ENCODE data around the gene SNX13.

SNX13 gene

DNA sequence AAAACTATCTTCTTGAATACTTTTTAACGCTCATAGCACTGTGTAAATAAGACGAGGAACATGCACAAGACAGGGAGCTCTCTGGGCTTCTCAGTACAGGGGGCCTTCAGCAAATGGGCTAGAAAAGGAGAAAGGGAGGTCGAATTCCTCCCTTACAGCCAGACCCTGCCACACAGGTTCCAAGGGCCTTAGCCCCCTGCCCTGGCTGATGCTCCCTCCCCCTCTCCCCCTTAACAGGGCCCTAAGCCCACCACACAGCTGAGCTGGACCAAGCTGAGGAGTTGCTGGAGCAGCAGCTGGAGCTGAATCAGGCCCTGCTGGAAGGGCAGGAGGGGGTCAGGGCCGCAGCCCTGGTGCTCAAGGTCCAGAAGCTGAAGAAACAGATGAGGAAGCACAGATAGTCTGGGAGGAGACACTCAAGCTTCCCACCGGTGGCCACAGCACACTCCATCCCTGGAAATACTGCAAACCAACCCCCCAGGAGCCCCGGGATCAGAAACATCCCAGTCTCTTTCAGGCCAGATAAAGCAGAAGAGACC, 153.9 kb downstream of the SNX13 start:
- H3K4me2 ChIP-seq (ENCODE audit: low read length, poor library complexity, severe bottlenecking) = no peak overlapping the region
- no peak overlapping the region for H3K23ac ChIP-seq (ENCODE audit: low read length in 2 of 2)
- no peak for DNase-seq
- peaks cover 0 to 17% of the 10 kb centered on the region in 2 experiments for H3K36me3 ChIP-seq (ENCODE audit: control insufficient read depth in 1 of 2, insufficient read depth in 2 of 2, low read depth in 1 of 2, low read length in 2 of 2)
- no peak overlapping the region for H2BK15ac ChIP-seq (ENCODE audit: low read depth, poor library complexity, severe bottlenecking)
- H2BK120ac ChIP-seq (ENCODE audit: low read depth, low read length) = no peak overlapping the region
- no peak overlapping the region for H2BK12ac ChIP-seq (ENCODE audit: low read length in 2 of 2)
- H3K14ac ChIP-seq (ENCODE audit: low read length in 2 of 2) = peak overlapping the region in 1 of 2 experiments; percentile 18
- no peaks in the 10 kb centered on the region for H3K27me3 ChIP-seq (ENCODE audit: control insufficient read depth in 1 of 2, insufficient read depth in 1 of 2, low read length in 2 of 2)
- no peak overlapping the region for H2BK5ac ChIP-seq (ENCODE audit: low read depth, low read length, poor library complexity, severe bottlenecking)
- peak overlapping the region in 1 of 2 experiments; percentile 37 for H3K18ac ChIP-seq (ENCODE audit: low read depth in 1 of 2, low read length in 2 of 2)
- 51% methylated on average over 3 of the region's 6 CpGs for WGBS
- no peak overlapping the region for H2AK5ac ChIP-seq (ENCODE audit: low read length, severe bottlenecking)
- no peak overlapping the region for H3K27ac ChIP-seq (ENCODE audit: low read length, poor library complexity, severe bottlenecking)
- H3K4ac ChIP-seq (ENCODE audit: low read depth in 1 of 2, low read length in 2 of 2) = no peak overlapping the region
- H3K9ac ChIP-seq (ENCODE audit: low read length) = no peak overlapping the region
- H4K8ac ChIP-seq (ENCODE audit: low read length) = peak overlapping the region; percentile 12
- no peaks in the 10 kb centered on the region for H3K4me1 ChIP-seq (ENCODE audit: control insufficient read depth, insufficient read depth, low read depth, low read length)
- no peak overlapping the region for H4K91ac ChIP-seq (ENCODE audit: low read length)
- no peaks in the 10 kb centered on the region for H3K9me3 ChIP-seq (ENCODE audit: control insufficient read depth, low read length)
- H3K4me3 ChIP-seq (ENCODE audit: insufficient read depth in 1 of 2, low read depth in 1 of 2, low read length in 2 of 2) = no peak overlapping the region
- no peak overlapping the region for H2AFZ ChIP-seq (ENCODE audit: low read depth, low read length)
- H3K79me1 ChIP-seq (replicated peaks; ENCODE audit: low read length, poor library complexity, severe bottlenecking) = no peaks in the 10 kb centered on the region

- H4K91ac ChIP-seq (ENCODE audit: low read length) = no peak overlapping the region
- no peak overlapping the region for H2AFZ ChIP-seq (ENCODE audit: low read depth, low read length)
- no peak overlapping the region for H3K27ac ChIP-seq (ENCODE audit: low read length, poor library complexity, severe bottlenecking)
- H3K36me3 ChIP-seq (ENCODE audit: control insufficient read depth in 1 of 2, insufficient read depth in 2 of 2, low read depth in 1 of 2, low read length in 2 of 2) = no peaks in the 10 kb centered on the region
- H2BK120ac ChIP-seq (ENCODE audit: low read depth, low read length) = no peak overlapping the region
- no peak overlapping the region for H3K23ac ChIP-seq (ENCODE audit: low read length in 2 of 2)
- H3K27me3 ChIP-seq (ENCODE audit: control insufficient read depth in 1 of 2, insufficient read depth in 1 of 2, low read length in 2 of 2) = no peaks in the 10 kb centered on the region
- H2BK5ac ChIP-seq (ENCODE audit: low read depth, low read length, poor library complexity, severe bottlenecking) = no peak overlapping the region
- H3K79me1 ChIP-seq (replicated peaks; ENCODE audit: low read length, poor library complexity, severe bottlenecking) = no peaks in the 10 kb centered on the region
- H3K4me1 ChIP-seq (ENCODE audit: control insufficient read depth, insufficient read depth, low read depth, low read length) = no peaks in the 10 kb centered on the region
- H3K18ac ChIP-seq (ENCODE audit: low read depth in 1 of 2, low read length in 2 of 2) = no peak overlapping the region
- no peak overlapping the region for H3K4ac ChIP-seq (ENCODE audit: low read depth in 1 of 2, low read length in 2 of 2)
- no peak overlapping the region for H4K8ac ChIP-seq (ENCODE audit: low read length)
- no peak overlapping the region for H2BK15ac ChIP-seq (ENCODE audit: low read depth, poor library complexity, severe bottlenecking)
- DNase-seq = no peak
- H3K4me3 ChIP-seq (ENCODE audit: insufficient read depth in 1 of 2, low read depth in 1 of 2, low read length in 2 of 2) = no peak overlapping the region
- H3K9ac ChIP-seq (ENCODE audit: low read length) = no peak overlapping the region
- H2BK12ac ChIP-seq (ENCODE audit: low read length in 2 of 2) = no peak overlapping the region
- no peak overlapping the region for H3K4me2 ChIP-seq (ENCODE audit: low read length, poor library complexity, severe bottlenecking)
- no peaks in the 10 kb centered on the region for H3K9me3 ChIP-seq (ENCODE audit: control insufficient read depth, low read length)
- no peak overlapping the region for H2AK5ac ChIP-seq (ENCODE audit: low read length, severe bottlenecking)
- no peak overlapping the region for H3K14ac ChIP-seq (ENCODE audit: low read length in 2 of 2)
These were observed 158.1 kb downstream of the SNX13 start for GRCh38 chr7:17782216-17782549.

GRCh38 chr7:17781491-17782215, 158.6 kb downstream of the SNX13 start:
- peak; percentile 28 for DNase-seq
- H3K18ac ChIP-seq (ENCODE audit: low read depth in 1 of 2, low read length in 2 of 2) = no peak overlapping the region
- no peak overlapping the region for H4K91ac ChIP-seq (ENCODE audit: low read length)
- H3K36me3 ChIP-seq (ENCODE audit: control insufficient read depth in 1 of 2, insufficient read depth in 2 of 2, low read depth in 1 of 2, low read length in 2 of 2) = no peaks in the 10 kb centered on the region
- no peak overlapping the region for H2BK12ac ChIP-seq (ENCODE audit: low read length in 2 of 2)
- H2AK5ac ChIP-seq (ENCODE audit: low read length, severe bottlenecking) = no peak overlapping the region
- H2BK120ac ChIP-seq (ENCODE audit: low read depth, low read length) = no peak overlapping the region
- WGBS = 83% methylated on average over 3 of the region's 7 CpGs
- H3K9me3 ChIP-seq (ENCODE audit: control insufficient read depth, low read length) = no peaks in the 10 kb centered on the region
- H3K14ac ChIP-seq (ENCODE audit: low read length in 2 of 2) = no peak overlapping the region
- H2BK15ac ChIP-seq (ENCODE audit: low read depth, poor library complexity, severe bottlenecking) = no peak overlapping the region
- no peak overlapping the region for H4K8ac ChIP-seq (ENCODE audit: low read length)
- no peak overlapping the region for H3K23ac ChIP-seq (ENCODE audit: low read length in 2 of 2)
- no peaks in the 10 kb centered on the region for H3K4me1 ChIP-seq (ENCODE audit: control insufficient read depth, insufficient read depth, low read depth, low read length)
- H3K4ac ChIP-seq (ENCODE audit: low read depth in 1 of 2, low read length in 2 of 2) = no peak overlapping the region
- no peak overlapping the region for H3K9ac ChIP-seq (ENCODE audit: low read length)
- H3K27ac ChIP-seq (ENCODE audit: low read length, poor library complexity, severe bottlenecking) = no peak overlapping the region
- no peak overlapping the region for H2BK5ac ChIP-seq (ENCODE audit: low read depth, low read length, poor library complexity, severe bottlenecking)
- H3K79me1 ChIP-seq (replicated peaks; ENCODE audit: low read length, poor library complexity, severe bottlenecking) = no peaks in the 10 kb centered on the region
- no peak overlapping the region for H3K4me2 ChIP-seq (ENCODE audit: low read length, poor library complexity, severe bottlenecking)
- no peaks in the 10 kb centered on the region for H3K27me3 ChIP-seq (ENCODE audit: control insufficient read depth in 1 of 2, insufficient read depth in 1 of 2, low read length in 2 of 2)
- H2AFZ ChIP-seq (ENCODE audit: low read depth, low read length) = no peak overlapping the region
- H3K4me3 ChIP-seq (ENCODE audit: insufficient read depth in 1 of 2, low read depth in 1 of 2, low read length in 2 of 2) = no peak overlapping the region

- H4K91ac ChIP-seq (ENCODE audit: low read length) = no peak overlapping the region
- no peaks in the 10 kb centered on the region for H3K79me1 ChIP-seq (replicated peaks; ENCODE audit: low read length, poor library complexity, severe bottlenecking)
- no peak overlapping the region for H2AFZ ChIP-seq (ENCODE audit: low read depth, low read length)
- no peaks in the 10 kb centered on the region for H3K4me1 ChIP-seq (ENCODE audit: control insufficient read depth, insufficient read depth, low read depth, low read length)
- H3K27me3 ChIP-seq (ENCODE audit: control insufficient read depth in 1 of 2, insufficient read depth in 1 of 2, low read length in 2 of 2) = no peaks in the 10 kb centered on the region
- no peak overlapping the region for H2AK5ac ChIP-seq (ENCODE audit: low read length, severe bottlenecking)
- H3K18ac ChIP-seq (ENCODE audit: low read depth in 1 of 2, low read length in 2 of 2) = no peak overlapping the region
- no peak overlapping the region for H3K14ac ChIP-seq (ENCODE audit: low read length in 2 of 2)
- H2BK120ac ChIP-seq (ENCODE audit: low read depth, low read length) = no peak overlapping the region
- H3K9ac ChIP-seq (ENCODE audit: low read length) = no peak overlapping the region
- H3K4ac ChIP-seq (ENCODE audit: low read depth in 1 of 2, low read length in 2 of 2) = no peak overlapping the region
- H3K4me2 ChIP-seq (ENCODE audit: low read length, poor library complexity, severe bottlenecking) = no peak overlapping the region
- no peak overlapping the region for H2BK15ac ChIP-seq (ENCODE audit: low read depth, poor library complexity, severe bottlenecking)
- H3K4me3 ChIP-seq (ENCODE audit: insufficient read depth in 1 of 2, low read depth in 1 of 2, low read length in 2 of 2) = no peak overlapping the region
- no peak overlapping the region for H2BK12ac ChIP-seq (ENCODE audit: low read length in 2 of 2)
- no peak overlapping the region for H3K23ac ChIP-seq (ENCODE audit: low read length in 2 of 2)
- no peak overlapping the region for H3K27ac ChIP-seq (ENCODE audit: low read length, poor library complexity, severe bottlenecking)
- no peak for DNase-seq
- WGBS = 88% methylated on average over 1 of the region's 1 CpG
- H3K36me3 ChIP-seq (ENCODE audit: control insufficient read depth in 1 of 2, insufficient read depth in 2 of 2, low read depth in 1 of 2, low read length in 2 of 2) = no peaks in the 10 kb centered on the region
- H4K8ac ChIP-seq (ENCODE audit: low read length) = no peak overlapping the region
- H2BK5ac ChIP-seq (ENCODE audit: low read depth, low read length, poor library complexity, severe bottlenecking) = no peak overlapping the region
- H3K9me3 ChIP-seq (ENCODE audit: control insufficient read depth, low read length) = no peaks in the 10 kb centered on the region
These were observed 160.9 kb downstream of the SNX13 start for GRCh38 chr7:17779381-17779780.
